Fibroblast of lung (primary cell): Measurements from ENCODE around the gene NTRK3. TPM values are rescaled to one million over a fixed set of nuclear protein-coding genes. Genes with fewer than 3 reads are reported as not detected.

Experiments
- DNase-seq, 2 donors: peaks; one replicate each; pipeline versions ENCODE4 v3.0.0 to v3.0.0-alpha.2; 2010; ENCODE audit warnings: low read depth in 2 of 2
- H2AFZ ChIP-seq: 2 replicates; pipeline ENCODE4 v1.5.1; 2012; ENCODE audit warnings: low read length, control low read depth, inconsistent platforms
- H3K27ac ChIP-seq: 2 replicates; pipeline ENCODE4 v1.5.1; 2011; ENCODE audit warnings: low read length, control low read depth; ENCODE audit not compliant: insufficient read depth
- H3K27me3 ChIP-seq: 2 replicates; pipeline ENCODE4 v1.5.1; 2011; ENCODE audit warnings: mild to moderate bottlenecking, low read length; ENCODE audit not compliant: control insufficient read depth, insufficient read depth
- H3K36me3 ChIP-seq: 2 replicates; pipeline ENCODE4 v1.5.1; 2011; ENCODE audit warnings: low read length; ENCODE audit not compliant: control insufficient read depth, insufficient read depth
- H3K4me1 ChIP-seq: 2 replicates; pipeline ENCODE4 v1.5.1; 2011; ENCODE audit warnings: low read length; ENCODE audit not compliant: control insufficient read depth, insufficient read depth; ENCODE audit errors: extremely low read depth
- H3K4me2 ChIP-seq: 2 replicates; pipeline ENCODE4 v1.5.1; 2011; ENCODE audit warnings: low read length, control low read depth; ENCODE audit not compliant: insufficient read depth; ENCODE audit errors: extremely low read depth
- H3K4me3 ChIP-seq, 4 experiments: fragments of 200-600 bp in 1 of 4; sonication (generic) in 1 of 4; replicated peaks in 1 of 4; 2 replicates each; pipeline ENCODE4 v1.5.1; 2011 to 2016; ENCODE audit warnings: low read length in 4 of 4, low read depth in 3 of 4, mild to moderate bottlenecking in 3 of 4, control low read depth in 2 of 4, inconsistent platforms in 1 of 4, mixed read lengths in 1 of 4; ENCODE audit not compliant: insufficient read depth in 1 of 4; ENCODE audit errors: control extremely low read depth in 1 of 4
- H3K79me2 ChIP-seq: 2 replicates; pipeline ENCODE4 v1.5.1; 2012; ENCODE audit warnings: mild to moderate bottlenecking, low read length, inconsistent platforms; ENCODE audit not compliant: control insufficient read depth, insufficient read depth
- H3K9ac ChIP-seq: 2 replicates; pipeline ENCODE4 v1.5.1; 2011; ENCODE audit warnings: mild to moderate bottlenecking, low read length, control low read depth; ENCODE audit not compliant: insufficient read depth
- H3K9me3 ChIP-seq: 2 replicates; pipeline ENCODE4 v1.5.1; 2012; ENCODE audit warnings: low read depth, low read length; ENCODE audit not compliant: control insufficient read depth, insufficient read depth
- H4K20me1 ChIP-seq: 2 replicates; pipeline ENCODE4 v1.5.1; 2011; ENCODE audit warnings: low read length; ENCODE audit not compliant: control insufficient read depth, insufficient read depth; ENCODE audit errors: extremely low read depth
- CTCF ChIP-seq, 2 donors: IDR thresholded peaks in 1 of 2; conservative IDR thresholded peaks in 1 of 2; 1 replicate in 1 of 2; 2 replicates in 1 of 2; pipeline ENCODE4 v1.5.1; 2011 to 2012; ENCODE audit warnings: low read length in 2 of 2, control low read depth in 1 of 2, inconsistent platforms in 1 of 2, low read depth in 1 of 2, mild to moderate bottlenecking in 1 of 2
- EZH2 ChIP-seq: IDR thresholded peaks from 2 replicates; pipeline ENCODE4 v1.5.1; 2012; ENCODE audit warnings: low read length, control low read depth, mild to moderate bottlenecking; ENCODE audit errors: missing control alignments
- polyA plus RNA-seq, 2 donors: library from polyadenylated mRNA; depleted of rRNA in 1 of 2; stranded (reverse) in 1 of 2; unstranded in 1 of 2; fragments of >200 nt; gene quantifications; 2 replicates each; pipeline ENCODE4 v1.2.1, GENCODE V29; 2011 to 2012; ENCODE audit warnings: missing spikeins in 1 of 2
- total RNA-seq: library from RNA; depleted of rRNA; stranded (reverse); fragments of >200 nt; gene quantifications from 2 replicates; pipeline ENCODE4 v1.2.1, GENCODE V29; 2014

The NTRK3 gene
- total and polyA plus RNA-seq, 2 donors (not counting 1 experiment from before 2014, with no cell fraction given) = 0.06 TPM; not detected in 1

- Histone ChIP-seq H3K79me2 (no peaks in the 10 kb centered on the region), H3K27me3 (no peaks in the 10 kb centered on the region), H4K20me1 (no peaks in the 10 kb centered on the region), H3K36me3 (no peaks in the 10 kb centered on the region), H3K9ac (no peak overlapping the region), H3K4me1 (no peaks in the 10 kb centered on the region), H3K4me3 (no peak overlapping the region), H3K27ac (no peak overlapping the region), H3K4me2 (no peak overlapping the region), H2AFZ (no peak overlapping the region), H3K9me3 (no peaks in the 10 kb centered on the region)
- DNase-seq = no peak
- TF ChIP-seq EZH2 (no peak), CTCF (conservative IDR thresholded peaks at IDR 0.05 in 1 of 2, IDR thresholded peaks at IDR 0.05 in 1 of 2; ENCODE audit: low read depth in 1 of 2, low read length in 2 of 2) (no peak)
Observed at GRCh38 chr15:88231909-88232644, 24.5 kb downstream of the NTRK3 start.

DNA sequence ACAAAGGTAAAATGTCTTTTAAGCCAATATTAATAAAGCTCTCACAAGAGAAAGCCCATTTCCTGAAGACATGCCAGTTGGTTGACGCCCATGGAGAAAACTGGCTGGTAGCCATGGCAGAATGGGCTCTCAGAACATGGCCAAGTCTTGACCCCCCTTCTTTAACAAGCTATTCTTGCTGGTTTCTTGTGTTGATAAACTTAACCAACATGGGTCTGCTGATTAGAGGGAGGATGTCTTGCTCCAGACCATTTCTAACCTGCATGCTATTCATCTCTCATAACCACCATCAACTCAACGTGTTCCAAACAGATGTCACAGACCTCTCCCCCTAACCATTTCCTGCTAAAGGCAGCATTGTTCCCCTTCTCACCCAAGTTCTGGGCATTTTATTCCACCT is 25.7 kb downstream of the NTRK3 start:
- no peaks in the 10 kb centered on the region for H4K20me1 ChIP-seq
- no peak for DNase-seq
- H2AFZ ChIP-seq = no peak overlapping the region

GRCh38 chr15:88225461-88225860 is 31.1 kb downstream of the NTRK3 start:
- Histone ChIP-seq H3K27me3 (no peaks in the 10 kb centered on the region), H3K4me3 (no peak overlapping the region), H2AFZ (no peak overlapping the region), H3K9me3 (no peaks in the 10 kb centered on the region), H3K79me2 (no peaks in the 10 kb centered on the region), H3K27ac (no peak overlapping the region), H3K36me3 (no peaks in the 10 kb centered on the region), H3K9ac (no peak overlapping the region), H3K4me1 (no peaks in the 10 kb centered on the region), H3K4me2 (no peak overlapping the region), H4K20me1 (no peaks in the 10 kb centered on the region)
- DNase-seq = no peak
- TF ChIP-seq EZH2 = no peak
- no peak for TF ChIP-seq CTCF (conservative IDR thresholded peaks at IDR 0.05 in 1 of 2, IDR thresholded peaks at IDR 0.05 in 1 of 2; ENCODE audit: low read depth in 1 of 2, low read length in 2 of 2)

More for the DNA sequence above, 25.7 kb downstream of the NTRK3 start:
- H3K27ac ChIP-seq = no peak overlapping the region
- no peaks in the 10 kb centered on the region for H3K9me3 ChIP-seq
- no peak overlapping the region for H3K9ac ChIP-seq
- H3K79me2 ChIP-seq = no peaks in the 10 kb centered on the region
- no peak overlapping the region for H3K4me3 ChIP-seq
- H3K4me2 ChIP-seq = no peak overlapping the region
- no peaks in the 10 kb centered on the region for H3K4me1 ChIP-seq
- H3K27me3 ChIP-seq = no peaks in the 10 kb centered on the region
- TF ChIP-seq EZH2 (no peak), CTCF (conservative IDR thresholded peaks at IDR 0.05 in 1 of 2, IDR thresholded peaks at IDR 0.05 in 1 of 2; ENCODE audit: low read depth in 1 of 2, low read length in 2 of 2) (no peak)
- H3K36me3 ChIP-seq = no peaks in the 10 kb centered on the region
